Measurements from ENCODE around the gene INTS6L.

Gene INTS6L

GRCh38 chrX:135520553-135521404 is at the start of gene INTS6L:
Gene INTS6L, plus strand, starts transcription at chrX:135520660. Its CDS starts 333 bp downstream, at chrX:135520993.
- DNase-seq (ENCODE audit: low spot score in 2 of 2) (peak; percentile 50 to 85), ATAC-seq (peak; percentile 89)
- Mint-ChIP-seq H3K36me3 (peaks cover 32% of the 10 kb centered on the region), H3K4me1 (peaks cover 31% of the 10 kb centered on the region), H3K4me3 (peak within 1 kb of the TSS; percentile 100), H3K27ac (peak within 1 kb of the TSS; percentile 100), H3K9me3 (no peaks in the 10 kb centered on the region)

GRCh38 chrX:135476378-135476777 is 44.1 kb upstream of the INTS6L start:
- no peaks in the 10 kb centered on the region for H3K9me3 Mint-ChIP-seq
- peaks cover 6% of the 10 kb centered on the region for H3K4me1 Mint-ChIP-seq
- ATAC-seq: no peak
- no peak overlapping the region for H3K27ac Mint-ChIP-seq
- no peaks in the 10 kb centered on the region for H3K36me3 Mint-ChIP-seq
- DNase-seq (ENCODE audit: low spot score in 2 of 2): no peak
- no peak overlapping the region for H3K4me3 Mint-ChIP-seq

- Mint-ChIP-seq H3K36me3 (no peaks in the 10 kb centered on the region), H3K27ac (no peak overlapping the region), H3K9me3 (no peaks in the 10 kb centered on the region), H3K4me3 (no peak overlapping the region), H3K4me1 (peaks cover 6% of the 10 kb centered on the region)
- DNase-seq (ENCODE audit: low spot score in 2 of 2): no peak
- peak; percentile 65 for ATAC-seq
Observed at GRCh38 chrX:135477576-135477975, 42.9 kb upstream of the INTS6L start.

GRCh38 chrX:135480076-135480475 is 40.4 kb upstream of the INTS6L start:
- ATAC-seq: no peak

GRCh38 chrX:135481696-135482179 is 38.7 kb upstream of the INTS6L start:
- Mint-ChIP-seq H3K36me3 (no peaks in the 10 kb centered on the region), H3K27ac (no peak overlapping the region)

More at GRCh38 chrX:135480076-135480475, 40.4 kb upstream of the INTS6L start:
- no peak overlapping the region for H3K27ac Mint-ChIP-seq
- no peaks in the 10 kb centered on the region for H3K9me3 Mint-ChIP-seq
- DNase-seq (ENCODE audit: low spot score in 2 of 2): no peak
- H3K4me1 Mint-ChIP-seq: peaks cover 6% of the 10 kb centered on the region
- no peak overlapping the region for H3K4me3 Mint-ChIP-seq
- H3K36me3 Mint-ChIP-seq: no peaks in the 10 kb centered on the region

GRCh38 chrX:135484641-135485289 is 35.7 kb upstream of the INTS6L start:
- Mint-ChIP-seq H3K4me1 (no peaks in the 10 kb centered on the region), H3K36me3 (no peaks in the 10 kb centered on the region), H3K4me3 (no peak overlapping the region), H3K27ac (no peak overlapping the region), H3K9me3 (no peaks in the 10 kb centered on the region)
- DNase-seq (ENCODE audit: low spot score in 2 of 2) (no peak), ATAC-seq (no peak)

More at GRCh38 chrX:135481696-135482179, 38.7 kb upstream of the INTS6L start:
- Mint-ChIP-seq H3K9me3 (no peaks in the 10 kb centered on the region), H3K4me1 (peaks cover 6% of the 10 kb centered on the region), H3K4me3 (no peak overlapping the region)
- ATAC-seq: no peak
- no peak for DNase-seq (ENCODE audit: low spot score in 2 of 2)

- ATAC-seq: no peak
- H3K27ac Mint-ChIP-seq: no peak overlapping the region
Observed at GRCh38 chrX:135489542-135489941, 30.9 kb upstream of the INTS6L start.

GRCh38 chrX:135490979-135491514 is 29.4 kb upstream of the INTS6L start:
- Mint-ChIP-seq H3K4me3 (no peak overlapping the region), H3K4me1 (peaks cover 6% of the 10 kb centered on the region), H3K9me3 (no peaks in the 10 kb centered on the region), H3K27ac (no peak overlapping the region), H3K36me3 (no peaks in the 10 kb centered on the region)
- peak; percentile 42 for ATAC-seq
- no peak for DNase-seq (ENCODE audit: low spot score in 2 of 2)

More at GRCh38 chrX:135489542-135489941, 30.9 kb upstream of the INTS6L start:
- Mint-ChIP-seq H3K4me3 (no peak overlapping the region), H3K9me3 (no peaks in the 10 kb centered on the region), H3K4me1 (peaks cover 4% of the 10 kb centered on the region), H3K36me3 (no peaks in the 10 kb centered on the region)
- DNase-seq (ENCODE audit: low spot score in 2 of 2): no peak

- DNase-seq (ENCODE audit: low spot score in 2 of 2) (no peak), ATAC-seq (peak; percentile 57)
- Mint-ChIP-seq H3K4me1 (peaks cover 6% of the 10 kb centered on the region), H3K9me3 (no peaks in the 10 kb centered on the region), H3K4me3 (no peak overlapping the region), H3K27ac (peak overlapping the region; percentile 42), H3K36me3 (no peaks in the 10 kb centered on the region)
Observed at GRCh38 chrX:135494453-135494852, 26.0 kb upstream of the INTS6L start.

- Mint-ChIP-seq H3K36me3 (no peaks in the 10 kb centered on the region), H3K27ac (no peak overlapping the region), H3K4me3 (no peak overlapping the region), H3K4me1 (peaks cover 6% of the 10 kb centered on the region), H3K9me3 (no peaks in the 10 kb centered on the region)
- DNase-seq (ENCODE audit: low spot score in 2 of 2) (no peak), ATAC-seq (no peak)
Observed at GRCh38 chrX:135497736-135498135, 22.7 kb upstream of the INTS6L start.

GRCh38 chrX:135498236-135498635 is 22.2 kb upstream of the INTS6L start:
- H3K9me3 Mint-ChIP-seq: no peaks in the 10 kb centered on the region
- ATAC-seq: no peak
- no peak overlapping the region for H3K27ac Mint-ChIP-seq
- no peaks in the 10 kb centered on the region for H3K36me3 Mint-ChIP-seq
- peaks cover 6% of the 10 kb centered on the region for H3K4me1 Mint-ChIP-seq
- DNase-seq (ENCODE audit: low spot score in 2 of 2): no peak
- H3K4me3 Mint-ChIP-seq: no peak overlapping the region

- no peak for ATAC-seq
- DNase-seq (ENCODE audit: low spot score in 2 of 2): no peak
- Mint-ChIP-seq H3K4me1 (no peaks in the 10 kb centered on the region), H3K27ac (no peak overlapping the region), H3K9me3 (no peaks in the 10 kb centered on the region), H3K36me3 (no peaks in the 10 kb centered on the region), H3K4me3 (no peak overlapping the region)
Observed at GRCh38 chrX:135505351-135505750, 15.1 kb upstream of the INTS6L start.

GRCh38 chrX:135509885-135510284 is 10.6 kb upstream of the INTS6L start:
- Mint-ChIP-seq H3K4me3 (no peak overlapping the region), H3K36me3 (no peaks in the 10 kb centered on the region), H3K4me1 (no peaks in the 10 kb centered on the region), H3K9me3 (no peaks in the 10 kb centered on the region), H3K27ac (no peak overlapping the region)
- DNase-seq (ENCODE audit: low spot score in 2 of 2) (no peak), ATAC-seq (no peak)

GRCh38 chrX:135512508-135513129 is 7.8 kb upstream of the INTS6L start:
- no peak overlapping the region for H3K27ac Mint-ChIP-seq
- H3K36me3 Mint-ChIP-seq: no peaks in the 10 kb centered on the region
- DNase-seq (ENCODE audit: low spot score in 2 of 2) (no peak), ATAC-seq (no peak)
- no peaks in the 10 kb centered on the region for H3K4me1 Mint-ChIP-seq
- H3K4me3 Mint-ChIP-seq: no peak overlapping the region
- H3K9me3 Mint-ChIP-seq: no peaks in the 10 kb centered on the region

- Mint-ChIP-seq H3K4me3 (no peak overlapping the region), H3K4me1 (no peaks in the 10 kb centered on the region), H3K27ac (no peak overlapping the region), H3K9me3 (no peaks in the 10 kb centered on the region), H3K36me3 (no peaks in the 10 kb centered on the region)
- no peak for DNase-seq (ENCODE audit: low spot score in 2 of 2)
- no peak for ATAC-seq
Observed at GRCh38 chrX:135513130-135513515, 7.3 kb upstream of the INTS6L start.
